H4 (cell line): ENCODE measurements around the gene NHLRC2. TPM values are rescaled to one million over a fixed set of nuclear protein-coding genes. Genes with fewer than 3 reads are reported as not detected.

Source experiments
- DNase-seq: peaks from one replicate; pipeline ENCODE4 v3.0.0-alpha.2; 2015; ENCODE audit warnings: low spot score
- total RNA-seq: library from RNA; depleted of rRNA; stranded (reverse); fragments of >200 nt; shearing (Covaris generic); gene quantifications from 2 replicates; pipeline ENCODE4 v1.2.3, GENCODE V29; 2014

NHLRC2 gene
- total RNA-seq, 1 experiment from 2014 or later: 10.2 TPM

DNA sequence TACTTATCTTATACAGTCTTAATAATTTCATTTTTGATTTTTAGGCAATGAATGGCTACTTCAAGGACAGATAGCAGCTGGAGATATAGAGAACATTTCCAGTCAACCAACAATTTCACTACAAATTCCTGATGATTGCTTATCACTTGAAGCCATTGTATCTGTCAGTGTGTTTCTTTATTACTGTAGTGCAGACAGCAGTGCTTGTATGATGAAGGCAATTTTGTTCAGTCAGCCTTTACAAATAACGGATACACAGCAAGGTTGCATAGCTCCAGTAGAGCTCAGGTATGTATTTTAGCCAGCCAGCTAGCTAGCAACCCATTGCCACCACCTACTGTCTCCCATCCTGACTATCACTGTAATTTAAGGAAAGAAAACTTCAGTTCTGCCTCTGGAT, 53.8 kb downstream of the NHLRC2 start:
- no peak for DNase-seq

DNA sequence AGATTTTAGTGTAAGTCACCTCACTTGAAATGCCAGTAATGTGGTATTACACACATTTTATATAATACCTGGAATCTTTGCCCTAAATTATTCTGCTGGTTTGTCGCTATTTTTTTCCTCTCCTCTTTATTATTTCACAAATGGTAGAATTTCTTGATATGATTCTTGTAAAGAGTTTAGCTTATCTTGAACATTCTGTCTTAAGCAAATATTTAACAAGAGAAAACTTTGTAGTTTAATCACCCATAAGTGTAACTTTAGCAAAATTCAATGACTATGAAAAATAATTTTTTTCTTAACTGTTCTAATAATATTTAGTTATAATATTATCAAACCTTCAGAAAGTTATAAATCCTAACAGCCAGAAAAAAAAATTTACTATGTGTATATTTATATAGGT, 56.7 kb downstream of the NHLRC2 start:
- no peak for DNase-seq

DNA sequence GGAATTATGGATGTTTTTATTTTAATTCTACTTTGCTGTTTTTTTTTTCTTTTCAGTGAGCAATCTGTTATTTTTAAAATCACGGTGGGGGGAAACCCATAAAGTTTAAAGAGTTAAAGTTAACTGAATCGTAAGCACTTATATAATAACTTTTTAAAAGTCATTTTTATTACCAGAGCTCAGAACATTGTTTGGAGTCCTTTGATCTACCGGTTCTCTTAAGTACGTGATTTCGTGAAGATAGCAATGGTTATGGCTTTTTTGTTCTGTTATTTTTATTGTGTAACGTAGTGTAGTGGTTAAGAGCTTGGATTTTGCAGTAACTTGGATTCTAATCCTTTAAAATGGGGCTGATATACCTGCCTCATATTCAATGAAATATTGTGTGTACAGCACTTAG, 57.4 kb downstream of the NHLRC2 start:
- DNase-seq: no peak

DNA sequence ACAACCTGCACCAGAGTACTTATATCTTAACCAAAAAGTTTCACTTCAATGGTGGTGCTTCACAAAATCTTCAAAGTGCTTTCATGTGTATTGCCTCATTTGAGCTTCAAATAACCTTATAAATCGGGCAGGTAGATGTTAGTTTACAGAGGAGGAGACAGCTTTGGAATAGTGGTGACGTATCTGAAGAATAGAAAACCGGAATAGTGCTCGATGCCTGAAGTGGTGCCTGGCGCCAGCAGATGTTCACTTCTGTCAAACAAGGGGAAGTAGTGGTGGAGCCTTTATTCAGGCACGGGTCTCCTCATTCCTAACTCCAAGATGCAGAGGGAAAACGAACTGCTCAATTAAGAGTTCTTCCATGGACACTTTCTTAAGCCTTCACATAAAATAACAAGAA, 58.1 kb downstream of the NHLRC2 start:
- no peak for DNase-seq

DNA sequence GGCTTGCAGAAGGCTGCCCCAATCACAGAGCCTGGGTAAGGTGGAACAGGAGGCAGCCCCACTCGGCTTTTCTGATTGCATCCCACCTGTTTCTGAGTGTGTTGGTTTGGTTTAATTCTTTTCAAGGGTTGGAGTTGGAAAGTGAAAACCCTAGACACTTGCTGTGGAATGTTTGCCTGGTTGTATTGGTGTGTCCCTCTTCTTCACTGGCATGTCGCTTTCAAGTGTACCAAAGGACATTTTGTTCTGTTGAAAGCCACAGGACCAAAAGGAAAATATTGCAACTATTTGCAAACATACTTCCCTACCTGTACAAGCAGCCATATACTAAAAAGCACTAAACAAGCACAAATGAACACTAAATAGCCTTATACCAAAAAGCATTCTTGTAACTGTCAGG, 60.5 kb downstream of the NHLRC2 start:
- DNase-seq: no peak

DNA sequence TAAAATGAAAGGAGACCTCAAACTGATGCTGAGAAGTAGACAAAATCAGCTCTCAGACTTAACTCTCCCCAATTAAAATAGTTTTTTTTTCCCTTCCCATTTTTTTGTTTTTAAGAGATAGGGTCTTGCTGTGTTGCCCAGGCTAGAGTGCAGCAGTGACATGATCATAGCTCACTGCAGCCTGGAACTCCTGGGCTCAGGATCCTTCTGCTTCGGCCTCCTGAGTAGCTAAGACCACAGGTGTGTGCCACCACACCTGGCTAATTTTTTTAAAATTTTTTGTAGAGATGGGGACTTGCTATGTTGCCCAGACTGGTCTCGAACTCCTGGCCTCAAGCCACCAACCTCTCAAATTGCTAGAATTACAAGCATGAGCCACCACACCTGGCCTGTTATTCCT, 61.1 kb downstream of the NHLRC2 start:
- DNase-seq: no peak

DNA sequence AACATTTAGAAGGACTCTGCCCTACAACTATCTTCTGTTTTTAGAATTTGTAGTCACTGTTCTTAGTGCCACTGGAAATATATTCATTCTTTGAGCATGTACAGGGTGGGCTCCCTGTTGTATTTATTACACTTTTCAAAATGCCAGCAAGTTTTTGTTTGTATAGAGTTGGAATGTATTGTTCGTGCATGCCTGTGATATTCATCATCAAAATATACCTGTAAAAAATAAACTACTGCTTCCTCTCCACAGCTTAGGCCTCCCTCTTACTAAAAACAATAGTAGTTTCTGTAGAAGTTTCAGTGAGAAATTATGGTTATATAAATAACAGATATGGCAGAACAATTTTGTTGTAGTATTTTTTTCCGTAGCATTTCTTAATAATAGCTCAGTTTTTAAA, 61.6 kb downstream of the NHLRC2 start:
- no peak for DNase-seq

DNA sequence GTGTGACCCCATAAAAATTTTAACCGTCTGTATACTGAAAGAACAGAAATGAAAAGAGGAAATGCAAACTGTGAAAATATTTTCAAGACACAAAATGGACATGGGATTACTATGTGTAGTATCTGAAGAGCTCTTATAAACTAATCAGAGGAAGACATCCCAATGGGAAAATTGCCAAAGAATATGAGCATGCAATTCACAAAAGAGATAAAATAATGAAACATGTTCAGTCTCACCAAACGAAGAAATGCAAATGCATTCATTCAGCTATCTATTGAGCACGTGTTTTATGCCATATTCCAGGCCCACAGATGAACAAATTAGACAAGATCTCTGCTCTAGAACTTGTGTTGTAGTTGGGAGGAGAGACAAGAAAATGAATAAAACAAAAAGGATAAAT, 63.2 kb downstream of the NHLRC2 start:
- DNase-seq: no peak

DNA sequence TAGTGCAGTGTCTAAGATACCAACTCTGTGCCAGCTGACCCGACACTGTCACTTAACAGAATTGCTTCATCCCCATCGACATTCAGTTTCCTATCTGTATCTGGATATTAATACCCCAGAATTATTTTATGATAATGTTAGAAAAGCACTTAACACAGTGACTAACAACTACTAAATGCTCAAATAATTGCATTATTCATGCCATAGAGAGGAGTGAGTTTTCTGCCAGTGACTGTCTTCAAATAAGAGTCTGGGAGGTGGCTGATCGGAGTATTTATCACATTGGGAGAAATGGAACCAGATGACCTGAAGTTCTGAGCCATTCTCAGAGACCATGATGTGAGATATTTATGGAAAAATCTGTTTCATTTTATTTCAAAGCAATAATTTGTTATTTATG, 65.7 kb downstream of the NHLRC2 start:
- no peak for DNase-seq

DNA sequence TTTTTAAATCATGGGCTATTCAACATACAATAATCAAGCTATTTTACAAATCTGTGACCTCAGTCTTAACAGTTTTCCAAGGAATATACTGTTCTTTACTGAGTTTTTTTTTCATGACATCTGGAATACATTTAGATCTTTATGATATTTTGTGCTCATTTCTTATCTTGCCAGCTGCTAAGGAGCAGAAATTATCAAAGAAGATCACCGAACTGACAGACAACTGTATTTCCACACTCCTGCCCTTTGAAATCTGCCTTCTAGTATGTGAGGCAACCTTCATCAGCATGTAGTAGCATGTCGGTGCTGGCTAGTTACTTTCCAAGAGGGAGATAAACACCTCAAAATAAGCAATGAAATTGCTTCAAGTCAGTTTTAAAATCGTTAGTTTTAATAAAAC, 66.4 kb downstream of the NHLRC2 start:
- DNase-seq: no peak

DNA sequence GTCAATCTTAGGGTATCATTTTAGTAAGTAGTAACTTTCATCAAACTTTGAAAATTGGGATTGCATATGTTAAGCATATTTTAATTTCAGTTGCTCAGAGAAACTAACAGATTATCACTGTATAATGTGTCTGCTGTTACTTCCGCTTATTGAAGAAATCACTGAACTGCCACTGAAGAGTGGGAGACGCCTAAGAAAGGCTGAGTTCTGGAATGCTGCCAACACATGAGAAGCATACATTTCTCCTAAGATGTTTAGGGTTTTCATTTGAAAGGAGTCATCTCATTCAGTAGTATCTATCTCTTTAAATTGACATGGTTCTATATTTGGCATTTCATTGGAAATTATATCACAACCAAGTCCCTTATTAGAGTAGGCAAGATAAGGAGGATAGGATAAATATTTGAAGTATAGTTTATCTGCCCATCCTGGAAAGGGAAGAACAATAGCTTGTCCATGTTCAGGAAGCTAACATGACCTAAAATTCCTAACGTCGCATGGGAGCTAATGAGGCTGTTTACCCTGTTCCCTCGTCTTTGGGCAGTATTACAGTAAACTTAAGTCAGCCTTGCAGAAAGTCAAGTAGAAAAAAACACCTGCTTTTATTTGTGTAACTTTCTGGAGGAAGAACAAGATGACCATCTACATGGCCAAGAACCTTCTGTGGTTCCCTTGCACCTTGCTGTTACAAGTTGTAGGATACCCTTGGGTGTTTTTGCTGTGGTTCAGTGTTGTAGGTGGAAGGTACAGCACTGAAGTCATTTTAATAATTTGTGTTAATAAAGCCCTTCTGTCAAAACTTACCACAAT, 67.3 kb downstream of the NHLRC2 start:
- no peak for DNase-seq

DNA sequence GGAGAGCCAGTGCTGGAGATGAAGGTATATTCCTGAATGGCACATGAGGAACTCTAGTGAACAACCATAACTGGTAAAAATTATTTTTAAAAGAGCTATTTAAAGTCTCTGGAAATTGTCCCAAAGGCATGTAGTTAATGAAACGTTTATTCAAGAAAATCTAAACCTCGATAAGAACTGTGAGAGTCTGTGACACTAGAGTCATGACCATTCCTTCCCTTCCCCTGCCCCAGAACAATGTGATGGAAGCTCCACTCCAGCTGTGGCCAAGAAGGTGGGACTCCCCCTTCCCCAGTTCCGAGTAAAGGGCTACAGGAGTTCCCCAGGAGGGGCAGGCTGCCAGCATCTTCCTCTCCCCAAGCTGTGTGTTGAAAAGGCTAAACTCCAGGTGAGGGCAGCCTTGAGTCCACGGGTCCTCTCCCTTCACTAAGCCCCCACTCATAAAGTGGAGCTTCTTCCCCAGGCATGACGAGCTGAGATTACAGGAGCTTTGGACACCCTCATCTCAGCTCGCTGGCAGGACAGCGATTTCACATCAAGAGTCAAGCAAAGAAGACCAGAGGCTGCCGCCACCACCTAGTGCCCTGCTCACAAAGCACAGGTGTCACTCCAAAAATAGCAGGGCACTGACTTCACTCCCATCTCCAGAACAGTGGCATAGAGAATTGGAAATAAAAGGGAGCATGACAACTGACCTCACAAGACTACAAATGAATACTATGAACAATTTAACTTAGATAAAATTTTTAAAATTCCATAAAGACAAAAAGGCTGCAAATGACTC, 68.5 kb downstream of the NHLRC2 start:
- no peak for DNase-seq

DNA sequence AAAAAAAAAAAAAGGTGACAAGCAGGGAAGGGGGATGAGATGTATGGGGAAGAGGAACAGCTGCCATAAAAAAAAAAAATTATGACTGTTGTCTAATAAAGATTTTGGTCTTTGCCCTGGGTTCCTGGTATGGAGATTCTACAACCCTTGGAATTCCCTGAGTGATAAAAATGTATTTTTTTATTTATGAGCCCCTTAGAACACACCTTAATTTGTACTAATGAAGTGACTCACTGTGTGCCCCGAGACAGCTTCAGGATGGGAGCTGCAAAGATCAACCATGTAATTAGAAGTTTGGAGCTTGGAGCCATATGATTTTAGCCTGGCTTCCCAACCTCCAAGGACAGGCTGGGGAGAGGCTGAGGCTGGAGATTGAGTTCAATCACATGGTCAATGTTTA, 69.7 kb downstream of the NHLRC2 start:
- DNase-seq: no peak

DNA sequence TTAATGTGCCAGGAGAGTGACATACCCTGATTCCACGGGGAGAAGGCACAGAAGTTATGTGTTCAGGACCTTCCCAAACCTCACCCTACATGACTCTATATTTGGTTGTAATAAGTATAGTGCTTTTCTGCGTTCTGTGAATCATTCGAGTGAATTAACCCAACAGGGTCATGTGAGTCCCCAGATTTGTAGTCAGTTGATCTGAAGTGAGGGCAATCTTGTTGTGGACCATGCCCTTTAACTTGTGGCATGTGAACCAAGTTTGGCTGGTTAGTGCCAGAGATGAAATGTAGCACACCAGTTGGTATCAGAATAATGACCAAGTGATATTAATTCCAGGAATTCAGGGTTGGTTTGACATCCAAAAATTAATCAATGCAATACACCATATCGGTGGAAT, 70.2 kb downstream of the NHLRC2 start:
- DNase-seq: no peak

DNA sequence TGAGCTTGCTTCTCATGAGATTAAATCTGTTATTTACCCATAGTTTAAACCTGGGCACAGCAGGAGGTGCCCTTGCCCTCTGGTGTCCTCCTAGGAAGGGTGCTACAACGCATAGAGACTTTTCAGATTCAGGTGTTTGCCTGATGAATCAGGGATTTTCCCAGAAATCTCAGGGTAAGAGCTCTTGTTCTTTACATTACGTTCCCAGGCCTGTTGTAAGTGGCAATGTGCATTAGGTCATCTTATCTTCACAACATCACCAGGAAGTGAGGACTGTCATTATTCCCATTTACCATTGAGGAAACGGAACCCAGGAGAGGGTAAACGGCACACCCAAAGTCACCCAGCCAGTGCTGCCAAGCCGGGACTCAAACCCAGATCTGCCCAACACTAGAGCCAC, 73.0 kb downstream of the NHLRC2 start:
- DNase-seq: no peak

DNA sequence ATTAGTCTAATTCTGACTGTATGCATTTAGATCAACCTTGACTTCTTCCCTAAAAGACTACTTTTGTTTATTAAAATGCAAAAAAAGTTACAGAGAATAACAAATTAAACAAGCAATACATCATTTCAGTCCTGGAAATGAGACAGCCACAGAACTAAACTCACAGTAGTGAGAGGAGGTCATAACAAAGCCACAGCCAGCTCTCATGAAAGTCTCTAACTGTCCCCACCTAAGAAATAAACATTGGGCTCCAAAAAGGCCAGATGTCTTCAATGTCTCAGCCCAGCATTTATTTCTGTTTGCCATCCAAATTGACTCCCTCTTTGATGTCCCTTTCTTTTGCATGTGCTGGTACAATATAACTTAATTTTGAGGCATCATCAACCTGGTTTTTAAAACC, 74.4 kb downstream of the NHLRC2 start:
- no peak for DNase-seq

DNA sequence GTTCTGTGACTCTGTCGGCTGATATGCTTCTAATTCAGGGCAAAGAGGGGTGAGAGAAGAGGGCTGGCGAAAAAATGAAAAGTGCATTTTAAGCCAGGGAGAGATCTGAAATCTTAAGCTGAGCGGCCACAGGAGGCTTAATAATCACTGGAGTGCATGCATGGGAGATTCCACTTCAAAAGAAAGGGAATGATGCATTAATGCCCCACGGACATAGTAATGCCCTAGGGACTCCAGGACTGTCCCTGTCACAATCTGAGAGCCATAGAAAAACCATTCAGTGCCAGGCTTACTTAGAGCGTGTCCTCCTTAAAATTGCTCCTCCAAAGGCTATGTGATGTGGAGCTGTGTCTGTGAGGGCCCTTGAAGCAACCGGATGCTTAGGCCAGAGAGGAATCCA, 75.1 kb downstream of the NHLRC2 start:
- DNase-seq: no peak

DNA sequence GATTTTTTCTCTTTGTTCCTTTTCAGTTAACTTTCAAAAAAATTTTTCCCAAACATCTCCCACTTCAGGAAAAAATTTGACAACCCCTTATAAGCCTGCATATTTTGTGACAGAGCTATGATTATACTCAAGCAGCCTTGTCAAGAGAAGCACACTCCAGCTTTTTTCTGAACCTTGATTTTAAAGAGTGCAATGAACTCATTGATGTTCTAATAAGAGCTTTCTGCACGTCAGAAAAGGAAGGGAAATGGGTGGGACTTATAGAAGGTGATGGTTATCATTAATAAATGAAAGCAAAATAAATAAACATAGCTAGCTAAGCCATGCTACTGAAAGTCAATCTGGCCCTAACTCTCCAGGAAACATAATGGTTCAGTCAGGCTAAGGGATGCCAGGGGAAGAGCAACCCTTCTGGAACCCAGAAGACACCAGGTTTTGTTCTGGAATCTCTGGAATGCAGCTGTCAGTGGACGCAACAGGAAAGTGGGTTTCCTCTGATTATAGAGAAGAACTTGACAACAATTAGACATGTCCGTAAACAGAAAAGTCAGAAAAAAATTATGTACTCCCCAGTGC, 76.1 kb downstream of the NHLRC2 start:
- DNase-seq: no peak

DNA sequence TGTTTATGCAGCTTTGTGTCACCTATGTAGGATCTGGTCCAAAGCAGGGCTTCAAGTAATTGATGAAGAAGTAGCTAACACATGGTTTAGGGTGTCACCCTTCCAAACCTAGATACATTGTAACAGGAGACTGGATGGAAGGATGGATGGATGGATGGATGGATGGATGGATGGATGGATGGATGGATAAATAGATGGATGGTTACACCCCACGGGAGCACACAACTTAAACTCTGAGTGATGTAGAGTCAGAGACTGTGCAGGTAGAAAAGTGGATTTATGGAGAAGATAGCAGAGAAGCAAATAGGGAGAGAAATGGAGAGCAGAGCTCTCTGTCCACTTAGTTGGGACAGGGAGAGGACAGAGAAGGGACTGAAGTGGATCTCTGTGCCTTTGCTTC, 78.4 kb downstream of the NHLRC2 start:
- no peak for DNase-seq

DNA sequence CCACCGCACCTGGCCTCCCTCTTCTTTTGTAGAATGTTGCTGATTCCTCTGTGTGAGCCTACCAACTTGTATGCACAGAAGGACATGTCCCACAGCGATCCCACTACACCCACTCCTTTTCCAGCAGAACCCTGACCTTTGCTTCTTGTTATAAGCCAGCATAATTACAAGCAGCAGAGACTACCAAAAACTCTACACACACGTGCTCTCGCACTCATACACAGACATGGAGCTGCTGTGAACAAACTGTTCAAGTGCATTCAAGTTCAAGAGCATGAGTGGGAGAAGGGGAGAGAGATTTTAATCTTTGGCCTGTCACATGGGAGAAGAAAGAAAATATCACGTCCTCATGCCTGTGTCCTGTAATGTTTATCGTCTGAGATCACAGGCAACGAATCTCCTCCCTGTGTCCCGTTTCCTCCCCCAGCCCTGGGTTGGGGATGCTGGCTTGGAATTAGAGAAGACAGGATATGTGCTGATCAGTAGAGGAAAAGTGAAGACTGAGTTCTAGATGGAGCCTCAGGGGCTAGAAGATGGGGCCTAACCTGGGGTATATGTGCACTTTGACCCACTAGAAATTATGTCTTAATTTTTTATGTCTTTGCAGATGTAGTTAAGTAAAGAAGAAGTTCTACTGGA, 79.6 kb downstream of the NHLRC2 start:
- DNase-seq: no peak

DNA sequence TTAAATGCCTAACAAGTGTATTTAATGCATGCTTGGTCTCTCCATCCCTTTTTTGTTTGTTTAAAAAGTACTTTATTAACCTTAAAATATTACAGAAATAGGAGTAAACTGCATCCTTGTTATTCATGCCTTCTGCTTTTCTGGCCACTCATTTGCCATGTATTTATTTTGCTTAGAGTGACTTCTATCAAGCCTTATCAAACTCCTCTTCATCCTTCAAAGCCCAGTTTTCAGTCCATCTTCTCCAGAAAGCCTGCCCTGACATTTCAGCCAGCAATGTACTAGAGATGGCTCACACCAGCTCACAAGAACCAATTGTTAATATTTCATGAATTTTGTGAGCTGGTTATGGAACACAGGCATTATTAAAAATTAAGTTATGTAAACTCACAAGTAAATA, 82.8 kb downstream of the NHLRC2 start:
- DNase-seq: no peak

DNA sequence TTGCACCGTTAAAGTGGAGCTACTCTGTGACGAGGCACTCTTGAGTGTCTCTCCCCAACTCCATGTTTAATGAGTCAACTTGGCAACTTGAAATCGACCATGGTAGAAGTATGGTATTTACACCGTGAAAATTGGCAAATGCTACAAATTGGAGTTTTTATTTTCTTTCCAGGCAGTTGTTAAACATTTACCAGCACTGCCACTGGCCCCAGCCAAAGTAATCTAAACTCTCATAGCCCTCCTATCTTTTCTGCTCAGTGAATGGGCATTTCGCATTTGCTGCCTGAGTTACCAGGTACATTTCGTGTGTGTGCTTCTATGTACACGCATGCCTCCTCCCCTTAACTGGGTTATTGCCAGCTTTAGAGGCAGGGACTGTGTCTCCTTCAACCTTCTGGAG, 83.3 kb downstream of the NHLRC2 start:
- no peak for DNase-seq
